Fibroblast of upper back skin (primary cell): ENCODE results near the gene NSD2.
A peak's percentile ranks its signal among the peaks of the same experiment; 100 is the strongest.
"Not testable (repeated sequence)": the region's sequence is repeated elsewhere in the genome, so short reads cannot be mapped to it uniquely, and the experiment has no call there.

ENCODE experiments used
- DNase-seq: peaks from one replicate; pipeline ENCODE4 v3.0.0-alpha.2; 2013

NSD2 gene

DNA sequence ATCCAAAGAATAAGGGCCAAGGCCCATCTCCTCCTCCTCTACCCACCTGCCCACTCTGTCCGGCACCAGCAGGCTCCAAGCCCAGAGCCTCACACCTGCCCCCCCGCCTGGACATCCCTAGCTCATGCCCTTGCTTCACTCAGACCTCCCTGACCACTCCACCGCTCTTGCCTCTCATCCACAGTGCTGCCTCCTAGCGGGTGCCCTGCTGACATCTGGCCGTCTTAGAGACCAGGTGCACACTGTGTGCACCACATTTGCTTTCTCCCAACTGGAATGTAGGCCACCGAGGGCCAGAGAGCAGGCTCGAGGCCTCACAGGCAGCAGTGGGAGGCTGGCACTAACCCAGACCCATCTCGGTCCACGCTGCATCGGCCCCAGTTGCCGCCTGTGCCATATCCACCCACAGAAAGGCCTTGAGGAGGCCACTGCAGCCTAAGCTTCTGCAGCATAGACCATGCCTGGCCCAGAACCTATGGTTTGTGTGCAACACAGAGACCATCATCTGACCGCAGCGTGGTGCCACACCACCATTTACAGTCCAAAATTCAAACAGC lies 28.8 kb upstream of the NSD2 start:
- no peak for DNase-seq

DNA sequence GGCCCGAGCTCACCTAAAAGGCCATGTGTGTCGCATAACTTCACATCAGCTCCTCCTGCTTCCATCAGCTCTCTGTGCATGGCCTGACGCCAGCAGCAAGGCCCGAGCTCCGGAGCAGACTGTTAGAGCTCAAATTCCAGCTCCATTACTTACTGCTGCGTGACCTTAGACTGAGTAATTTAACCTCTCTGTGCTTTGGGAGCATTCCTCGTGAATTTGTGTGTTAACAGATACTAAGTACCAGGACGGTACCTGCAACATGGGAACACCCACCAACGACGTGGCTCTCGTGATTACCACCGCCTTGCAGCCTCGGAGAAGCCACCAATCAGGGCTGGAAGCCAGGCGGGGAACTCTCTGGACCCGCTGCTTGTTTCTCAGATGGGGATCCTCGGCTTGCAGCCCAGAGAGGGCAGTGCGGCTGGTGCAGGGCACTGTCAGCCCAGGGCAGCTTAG lies 28.2 kb upstream of the NSD2 start:
- DNase-seq, result peak; percentile 86

GRCh38 chr4:1843852-1844251 lies 27.3 kb upstream of the NSD2 start:
- peak; percentile 57 for DNase-seq

DNA sequence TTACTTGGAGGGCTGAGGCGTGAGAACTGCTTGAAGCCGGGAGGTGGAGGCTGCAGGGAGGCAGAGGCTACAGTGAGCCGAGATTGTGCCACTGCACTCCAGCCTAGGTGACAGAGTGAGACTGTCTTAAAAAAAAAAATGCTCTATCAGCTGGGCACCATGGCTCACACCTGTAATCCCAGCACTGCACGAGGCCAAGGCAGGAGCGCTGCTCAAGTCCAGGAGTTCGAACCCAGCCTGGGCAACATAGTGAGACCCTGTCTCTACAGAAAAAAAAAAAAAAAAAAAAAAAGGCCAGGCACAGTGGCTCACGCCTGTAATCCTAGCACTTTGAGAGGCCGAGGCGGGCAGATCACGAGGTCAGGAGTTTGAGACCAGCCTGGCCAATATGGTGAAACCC lies 26.6 kb upstream of the NSD2 start:
- not testable (repeated sequence) for DNase-seq

DNA sequence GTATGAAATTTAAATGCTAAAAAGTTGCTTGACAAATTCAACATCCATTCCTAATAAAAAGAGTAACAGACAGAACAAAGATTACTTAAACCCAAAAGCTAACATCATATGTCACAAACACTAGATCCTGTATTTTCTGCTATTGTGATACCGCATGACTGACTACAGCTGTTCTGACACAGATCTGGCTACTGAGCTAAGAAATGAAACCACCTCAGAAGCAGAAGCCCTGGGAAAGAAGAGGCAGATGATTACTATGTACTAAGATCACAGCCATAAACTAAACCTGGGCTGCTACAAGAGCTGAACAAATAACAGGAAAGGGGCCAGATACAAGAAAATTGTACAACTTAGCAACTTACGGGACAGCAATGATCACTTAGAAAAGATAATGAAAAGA lies 24.6 kb upstream of the NSD2 start:
- DNase-seq, result no peak

- no peak for DNase-seq
Measured at GRCh38 chr4:1850276-1850675, 20.9 kb upstream of the NSD2 start.

DNA sequence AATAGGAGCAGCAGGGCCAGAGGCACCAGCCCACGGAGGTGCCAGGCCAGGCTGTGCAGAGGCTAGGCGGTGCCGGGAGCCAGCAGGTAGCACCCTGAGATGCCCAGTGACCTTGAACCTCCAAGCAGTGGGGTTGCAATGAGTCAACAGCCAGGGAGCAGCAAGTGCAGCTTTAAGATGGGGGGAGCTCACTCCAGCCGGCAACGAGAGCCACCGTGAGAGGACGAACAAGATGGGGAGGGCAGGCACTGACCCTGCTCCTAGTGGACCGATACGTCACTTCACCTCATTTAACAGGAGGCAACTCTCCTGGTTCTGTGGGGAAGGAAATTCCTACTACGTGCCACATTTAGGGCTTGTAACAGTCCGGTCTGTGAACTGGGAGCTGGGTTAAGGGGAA lies 20.0 kb upstream of the NSD2 start:
- no peak for DNase-seq

DNA sequence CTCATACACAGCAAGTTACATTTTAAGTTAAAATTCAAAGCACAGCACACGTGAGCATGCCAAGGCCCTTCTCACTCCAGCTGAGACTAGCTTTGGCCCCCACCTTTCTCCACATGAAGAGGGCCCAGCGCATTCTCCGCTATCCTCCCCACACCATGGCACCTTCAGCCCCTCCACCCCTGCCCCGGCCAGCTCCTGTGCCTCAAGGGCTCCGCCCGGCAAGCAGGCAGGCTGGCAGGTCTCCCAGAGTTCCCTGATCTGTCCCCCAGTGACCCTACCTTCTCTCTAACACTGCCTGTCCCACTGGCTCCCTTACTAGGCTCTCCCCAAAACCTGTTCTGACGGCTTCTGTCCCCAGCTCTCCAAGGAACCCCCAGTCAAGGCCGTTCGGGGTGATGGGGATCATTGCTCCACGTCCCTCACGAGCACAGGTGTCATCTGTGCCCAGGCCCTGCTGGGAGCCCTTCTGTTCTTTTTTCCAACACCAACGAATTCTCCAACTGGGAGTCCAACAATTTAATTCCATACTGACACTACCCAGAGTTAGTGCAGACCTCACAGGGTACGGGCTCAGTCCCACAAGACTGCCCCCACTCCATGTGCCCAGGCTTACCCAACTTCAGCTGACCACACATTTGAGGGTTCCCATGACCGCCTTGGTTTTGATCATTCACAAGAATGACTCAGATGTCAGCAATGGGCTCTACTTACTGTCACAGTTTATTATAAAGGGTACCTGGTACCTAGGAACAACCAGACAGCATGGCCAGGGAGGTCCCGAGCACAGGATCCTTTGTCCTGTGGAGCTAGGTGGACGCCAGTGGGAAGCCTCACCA lies 19.4 kb upstream of the NSD2 start:
- DNase-seq, result no peak

DNA sequence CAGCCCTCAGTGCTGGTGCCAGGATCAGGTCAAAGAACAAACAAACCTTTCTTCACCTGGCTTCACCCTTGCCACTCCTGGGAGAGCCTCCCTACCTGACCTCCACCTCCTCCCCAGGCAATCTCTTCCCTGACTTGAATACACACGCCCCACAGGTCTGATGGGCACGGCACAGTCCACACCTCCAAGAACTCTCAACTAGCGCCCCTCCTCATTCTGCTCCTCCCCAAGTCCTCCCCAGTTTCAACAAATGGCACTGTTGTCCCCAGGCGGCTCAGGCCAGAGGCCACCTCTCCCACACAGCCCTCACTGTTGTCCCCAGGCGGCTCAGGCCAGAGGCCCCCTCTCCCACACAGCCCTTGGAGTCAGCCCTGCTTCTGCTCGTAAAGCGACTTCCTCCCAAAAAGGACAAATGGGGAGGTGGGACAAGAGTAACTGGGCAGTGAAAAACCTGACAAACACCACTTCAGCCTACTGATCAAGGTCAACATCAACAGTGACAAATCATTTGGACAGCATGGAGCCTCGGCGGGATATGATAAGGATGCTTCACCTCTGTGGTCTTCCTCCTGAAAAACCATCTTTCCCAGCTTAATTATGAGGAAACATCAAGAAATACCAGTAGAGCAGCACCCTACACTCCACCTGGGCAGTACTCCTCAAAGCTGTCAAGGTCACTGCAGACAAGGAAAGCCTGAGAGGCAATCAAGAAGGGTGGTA lies 18.1 kb upstream of the NSD2 start:
- no peak for DNase-seq

- no peak for DNase-seq
Measured at GRCh38 chr4:1854752-1855151, 16.4 kb upstream of the NSD2 start.

DNA sequence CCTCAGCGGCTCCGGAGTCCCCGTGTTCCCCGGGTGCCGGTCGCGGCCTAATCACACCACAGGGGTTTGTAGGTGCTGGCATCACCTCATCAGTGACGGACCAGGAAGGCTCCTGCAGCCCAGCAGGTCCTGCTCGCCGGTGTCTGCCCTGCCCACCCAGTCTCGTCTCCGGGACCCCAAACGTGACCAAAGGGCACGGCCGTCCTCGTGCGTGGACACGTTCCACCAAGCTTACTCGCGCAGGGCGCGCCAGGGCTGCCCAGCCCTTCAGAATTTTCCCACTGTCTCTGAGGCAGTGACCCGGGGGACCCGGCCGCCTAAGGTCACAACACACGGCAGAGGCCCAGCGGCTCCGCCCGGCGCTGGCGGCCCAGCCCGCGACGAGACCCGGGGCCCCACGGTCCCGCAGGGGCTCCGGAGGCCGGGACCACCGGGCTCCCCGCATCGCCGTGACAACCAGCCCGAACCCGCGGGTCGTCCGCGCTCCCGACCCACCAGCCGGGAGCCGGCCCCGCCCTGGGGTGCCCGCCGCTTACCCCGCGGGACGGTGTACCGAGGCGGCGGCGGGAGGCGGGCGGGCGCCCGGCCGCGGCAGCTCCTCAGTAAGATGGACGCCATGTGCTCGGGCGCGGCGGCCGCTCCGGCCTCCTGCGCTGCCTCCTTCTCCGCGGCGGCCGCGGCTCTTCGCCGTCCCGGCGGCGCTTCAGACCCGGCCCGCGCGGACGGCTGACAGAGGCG lies 15.7 kb upstream of the NSD2 start:
- DNase-seq, result no peak

GRCh38 chr4:1856071-1856942 lies 14.9 kb upstream of the NSD2 start, which contains the start of gene LETM1:
Gene LETM1, minus strand, starts transcription at chr4:1856156. Its CDS starts 206 bp downstream, at chr4:1855950.
- DNase-seq, result peak; percentile 94

DNA sequence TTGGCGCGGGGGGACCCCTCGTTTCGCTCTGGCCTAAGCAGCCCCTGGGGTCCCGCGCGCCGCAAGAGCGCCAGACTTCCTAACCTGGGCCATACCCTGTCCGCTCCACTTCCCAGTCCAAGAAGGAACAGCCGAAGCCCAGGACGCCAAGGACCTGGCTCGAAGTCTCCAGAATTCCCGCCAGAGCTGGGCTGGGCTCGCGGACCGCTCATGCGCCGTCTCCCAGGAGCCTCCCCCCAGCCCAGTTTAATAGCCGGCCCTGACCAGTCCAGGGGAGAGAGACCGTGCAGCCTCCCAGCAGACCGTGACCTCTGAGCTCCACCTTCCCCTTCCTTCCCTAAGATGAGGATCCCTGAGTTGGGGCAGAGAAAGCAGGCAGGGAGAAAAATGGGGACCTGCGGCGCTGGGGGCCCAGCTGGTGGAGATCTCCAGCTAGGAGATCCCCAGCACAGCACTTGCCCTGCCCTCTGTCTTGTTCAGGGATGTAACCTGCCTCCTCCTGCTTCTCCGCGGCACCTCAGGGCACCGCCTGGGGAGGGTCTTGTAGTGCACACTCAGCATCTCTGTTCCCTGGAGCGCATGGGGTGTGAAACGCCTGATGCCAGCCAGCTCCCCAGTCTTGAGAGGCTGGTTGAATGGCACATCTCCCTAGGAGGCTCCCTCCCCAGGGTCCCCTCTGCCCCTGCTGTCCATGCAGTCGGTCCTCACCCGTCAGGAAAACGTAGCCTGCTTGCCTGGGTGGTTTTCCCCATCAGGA lies 14.1 kb upstream of the NSD2 start:
- DNase-seq, result no peak

DNA sequence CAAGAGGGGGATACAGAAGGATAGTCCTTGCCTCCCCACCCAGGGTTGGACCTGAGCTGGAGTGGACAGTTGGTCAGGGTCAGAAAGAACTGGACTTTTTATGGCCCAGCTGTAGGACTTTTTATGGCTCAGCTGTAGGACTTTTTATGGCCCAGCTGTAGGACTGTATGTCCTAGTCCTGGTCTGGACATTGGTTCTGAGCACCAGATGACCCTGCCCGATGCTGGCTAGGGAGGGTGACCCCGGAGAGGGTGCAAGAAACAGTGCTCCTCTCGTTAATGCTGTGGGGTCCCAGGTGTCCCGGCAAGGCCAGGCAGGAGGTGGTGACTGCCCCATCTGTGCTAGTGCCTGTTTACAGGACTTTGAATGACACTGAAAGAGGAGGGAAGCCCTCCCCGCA lies 13.3 kb upstream of the NSD2 start:
- no peak for DNase-seq

- no peak for DNase-seq
Measured at GRCh38 chr4:1859389-1859753, 11.8 kb upstream of the NSD2 start.

DNA sequence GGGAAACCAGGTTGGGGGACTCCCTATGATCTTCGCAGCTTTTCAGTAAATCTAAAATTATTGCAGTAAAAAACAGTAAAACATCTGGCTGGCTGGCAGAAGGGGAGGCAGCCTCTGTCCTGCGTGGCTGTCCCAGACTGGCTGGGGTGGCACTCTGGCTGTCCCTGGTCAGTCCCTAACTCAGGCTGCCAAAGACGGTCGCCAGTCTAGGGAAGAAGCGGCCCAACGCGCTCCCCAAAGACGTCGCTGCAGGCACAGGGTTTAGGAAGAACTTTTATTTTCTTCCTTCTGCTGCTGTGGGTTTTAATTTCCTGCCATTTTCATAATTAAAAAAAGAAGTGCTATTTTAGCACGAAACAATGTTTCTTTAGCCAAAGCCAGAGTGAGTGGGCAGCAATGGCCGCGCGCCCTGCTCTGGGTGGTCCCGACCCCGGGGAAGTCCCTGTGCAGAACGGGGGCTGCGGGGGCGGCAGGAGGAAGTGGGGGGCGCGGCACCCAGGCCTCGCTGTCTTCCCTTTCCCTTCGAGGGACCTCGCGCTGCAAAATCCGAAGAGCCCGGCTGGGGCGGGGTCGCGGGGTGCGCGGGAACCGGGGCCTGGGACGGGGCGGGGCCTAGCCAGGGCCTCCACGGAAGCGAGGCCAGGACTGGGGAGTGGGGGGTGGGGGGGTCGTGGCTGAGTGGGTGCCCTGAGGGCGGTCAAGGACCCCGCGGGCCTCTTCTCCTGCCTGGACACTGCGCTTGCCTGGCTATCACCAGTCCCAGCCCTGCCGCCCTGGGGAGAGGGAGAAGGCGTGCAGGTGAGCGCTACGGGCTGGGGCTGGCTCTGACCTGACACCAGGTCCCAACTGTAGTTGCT lies 8.9 kb upstream of the NSD2 start:
- DNase-seq, result no peak

- no peak for DNase-seq
Measured at GRCh38 chr4:1862961-1863296, 8.3 kb upstream of the NSD2 start.

DNA sequence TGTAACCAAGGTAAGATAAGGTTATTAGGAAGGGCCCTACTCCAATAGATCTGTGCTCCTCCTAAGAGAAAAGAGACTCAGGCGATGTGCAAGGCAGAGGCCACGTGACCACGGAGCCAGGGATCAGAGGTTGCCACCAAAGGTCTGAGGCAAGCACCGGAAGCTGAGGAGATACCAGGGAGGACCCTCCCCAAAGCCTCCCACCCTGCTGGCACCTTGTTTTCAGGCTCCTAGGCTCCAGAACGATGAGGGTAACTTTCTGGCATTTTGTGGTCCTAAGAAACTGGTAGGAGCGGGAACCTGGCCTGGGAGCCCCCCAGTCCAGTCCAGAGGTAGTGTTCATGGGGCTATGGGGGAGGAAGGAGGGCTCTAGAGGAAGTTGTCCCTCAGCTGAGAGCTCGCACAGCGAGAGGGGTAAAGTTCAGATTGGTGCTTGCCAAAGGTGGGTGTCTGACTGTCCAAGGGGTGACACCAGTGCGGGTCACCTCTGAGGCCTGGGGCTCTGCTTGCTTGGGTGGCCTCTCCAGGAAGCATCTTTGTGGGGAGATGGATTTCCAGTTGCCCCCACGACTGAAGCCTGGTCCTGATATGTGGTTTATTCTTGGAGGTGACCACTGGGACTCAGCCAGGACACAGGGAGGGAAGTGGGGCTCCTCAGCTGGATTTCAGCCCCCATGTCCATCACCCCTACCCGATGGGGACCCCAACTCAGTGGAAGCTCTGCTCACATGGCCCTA lies 7.7 kb upstream of the NSD2 start:
- DNase-seq, result no peak

- DNase-seq, result no peak
Measured at GRCh38 chr4:1864076-1865008, 6.9 kb upstream of the NSD2 start.
